Ectodermal cell (in vitro differentiated cells): ENCODE data around the gene DOK3.

ENCODE experiments used
- H3K27ac ChIP-seq: 2 replicates; pipeline ENCODE4 v1.7.0; 2013; ENCODE audit warnings: mild to moderate bottlenecking, low read depth, low read length; ENCODE audit not compliant: insufficient read depth, poor library complexity, severe bottlenecking
- H3K27me3 ChIP-seq: 2 replicates; pipeline ENCODE4 v1.7.0; 2013; ENCODE audit warnings: mild to moderate bottlenecking, low read length; ENCODE audit not compliant: insufficient read depth, control insufficient read depth, poor library complexity, severe bottlenecking
- H3K36me3 ChIP-seq: one replicate; pipeline ENCODE4 v1.7.0; 2013; ENCODE audit warnings: low read length; ENCODE audit not compliant: control insufficient read depth, insufficient read depth
- H3K4me1 ChIP-seq: one replicate; pipeline ENCODE4 v1.7.0; 2013; ENCODE audit warnings: low read length; ENCODE audit not compliant: control insufficient read depth, insufficient read depth
- H3K4me3 ChIP-seq: 2 replicates; pipeline ENCODE4 v1.7.0; 2013; ENCODE audit warnings: low read depth, low read length, control low read depth; ENCODE audit not compliant: insufficient read depth
- H3K9me3 ChIP-seq: 2 replicates; pipeline ENCODE4 v1.7.0; 2013; ENCODE audit warnings: mild to moderate bottlenecking, low read length, moderate library complexity; ENCODE audit not compliant: control insufficient read depth
- WGBS, 2 experiments: methylation state at CpG; one replicate each; pipeline ENCODE4 v1.1.7; 2013; ENCODE audit warnings: missing lambda C conversion rate in 2 of 2; 5-methylcytosine and 5-hydroxymethylcytosine counted together

DOK3 gene

DNA sequence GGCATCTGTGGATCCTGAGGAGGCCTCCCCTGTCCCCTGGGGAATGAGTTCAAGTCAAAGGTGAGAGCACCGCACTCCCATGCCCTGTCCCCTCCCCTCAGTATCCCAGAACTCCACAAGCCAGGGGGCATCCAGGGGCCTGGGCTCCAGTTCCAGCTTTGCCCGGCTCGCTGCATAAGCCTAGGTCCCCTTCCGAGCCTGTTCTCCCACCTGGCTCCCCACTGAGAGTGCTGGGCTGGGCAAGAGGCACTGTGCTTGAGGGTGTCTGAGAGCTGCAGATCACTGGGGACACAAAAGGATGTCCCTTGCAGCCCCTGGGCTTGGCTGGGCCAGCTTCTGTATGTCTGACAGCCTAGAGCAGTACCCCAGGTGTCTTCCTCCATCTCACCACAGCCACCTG lies 4.6 kb downstream of the DOK3 start:
- H3K36me3 ChIP-seq = no peaks in the 10 kb centered on the region
- no peak overlapping the region for H3K4me3 ChIP-seq
- H3K9me3 ChIP-seq = no peaks in the 10 kb centered on the region
- peaks cover 16% of the 10 kb centered on the region for H3K4me1 ChIP-seq
- WGBS, 2 experiments = 90 to 93% methylated on average over 4 of the region's 4 CpGs
- H3K27me3 ChIP-seq = no peaks in the 10 kb centered on the region
- H3K27ac ChIP-seq = no peak overlapping the region

DNA sequence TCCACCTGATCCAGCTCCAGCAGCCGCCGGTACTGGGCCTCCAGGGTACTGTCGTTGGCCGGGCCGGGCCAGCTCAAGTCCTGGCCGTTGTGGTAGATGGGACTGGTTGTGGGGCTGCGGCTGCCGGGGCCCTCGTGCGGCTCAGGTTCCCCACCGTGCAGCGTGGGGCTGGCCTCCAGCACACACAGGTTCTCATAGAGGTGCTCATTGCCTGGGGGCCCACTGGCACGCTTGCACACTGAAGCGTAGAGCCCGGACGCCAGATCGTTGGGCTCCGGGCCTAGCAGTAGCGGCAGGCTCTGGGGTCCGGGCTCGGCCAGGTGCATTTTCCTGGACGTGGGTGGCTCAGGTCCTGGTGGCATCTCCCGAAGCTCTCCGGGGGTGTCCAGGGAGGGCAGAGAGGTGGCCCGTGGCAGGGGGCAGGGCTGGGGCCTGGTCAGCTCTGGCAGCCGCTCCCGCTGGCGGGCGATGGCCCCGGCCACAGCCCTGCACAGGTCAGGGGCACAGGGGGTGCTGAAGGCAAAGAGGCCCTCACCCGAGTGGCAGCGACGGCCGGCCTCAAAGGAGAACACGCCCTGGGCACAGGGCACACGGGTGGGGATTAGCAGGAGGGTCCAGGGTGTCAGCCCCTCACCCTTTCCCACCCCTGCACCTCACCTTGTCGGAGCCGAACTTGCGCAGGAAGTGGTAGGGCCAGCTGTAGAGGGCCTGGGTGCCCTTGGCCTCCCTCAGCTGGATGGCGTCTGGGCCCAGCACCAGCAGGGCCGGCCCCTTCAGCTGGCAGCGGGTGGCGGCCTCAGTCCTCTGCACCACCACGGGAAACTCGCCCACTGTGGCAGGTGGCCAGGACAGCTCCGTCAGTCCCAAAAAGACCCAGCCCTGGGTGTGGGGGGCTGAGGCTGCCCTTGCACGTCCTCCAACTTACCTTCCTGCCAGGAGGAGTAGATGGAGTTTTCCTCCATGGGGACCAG lies 5.3 kb downstream of the DOK3 start:
- Histone ChIP-seq H3K4me1 (peaks cover 14% of the 10 kb centered on the region), H3K27ac (no peak overlapping the region), H3K36me3 (no peaks in the 10 kb centered on the region), H3K4me3 (no peak overlapping the region), H3K27me3 (peaks cover 4% of the 10 kb centered on the region), H3K9me3 (no peaks in the 10 kb centered on the region)
- 95 to 97% methylated on average over 47 of the region's 47 CpGs for WGBS, 2 experiments

DNA sequence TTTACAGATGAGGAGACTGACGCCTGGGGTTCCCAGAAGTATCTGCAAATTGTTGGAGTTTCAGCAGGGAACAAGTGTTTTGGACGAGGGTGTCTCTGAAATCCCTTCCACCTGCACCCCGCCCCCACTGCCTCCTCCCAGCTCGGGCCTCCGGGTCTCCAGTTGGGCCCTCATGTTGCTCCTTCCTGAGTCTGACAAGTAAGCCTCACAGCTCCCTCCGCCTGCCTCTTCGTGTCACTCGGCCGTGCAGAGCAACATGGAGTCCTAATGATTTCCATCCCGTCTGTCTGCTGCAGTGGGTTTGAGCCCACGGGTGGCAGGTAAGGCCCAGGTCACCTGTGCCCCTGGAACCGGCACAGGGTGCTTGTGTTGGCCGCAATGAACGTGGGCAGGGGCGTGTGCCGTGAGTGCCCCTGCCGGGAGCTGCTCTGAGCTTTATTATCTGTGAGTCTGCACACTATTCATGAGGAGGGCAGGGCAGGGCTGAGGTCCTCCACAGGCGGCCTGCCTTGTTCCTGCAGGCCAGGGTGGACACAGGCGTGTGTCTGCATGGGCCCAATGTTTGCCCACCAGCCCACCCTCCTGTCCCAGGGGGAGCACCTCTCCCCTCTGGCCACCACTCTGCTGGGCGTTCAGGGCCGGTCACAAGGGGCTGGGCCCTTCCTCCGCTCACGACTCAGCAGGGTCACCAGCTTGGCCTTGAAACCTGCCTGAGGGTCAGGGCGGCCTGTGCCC lies 6.1 kb downstream of the DOK3 start:
- H3K36me3 ChIP-seq = no peaks in the 10 kb centered on the region
- peaks cover 9% of the 10 kb centered on the region for H3K4me1 ChIP-seq
- 91 to 93% methylated on average over 24 of the region's 24 CpGs for WGBS, 2 experiments
- H3K9me3 ChIP-seq = no peaks in the 10 kb centered on the region
- H3K27ac ChIP-seq = no peak overlapping the region
- no peak overlapping the region for H3K4me3 ChIP-seq
- H3K27me3 ChIP-seq = peaks cover 12% of the 10 kb centered on the region

DNA sequence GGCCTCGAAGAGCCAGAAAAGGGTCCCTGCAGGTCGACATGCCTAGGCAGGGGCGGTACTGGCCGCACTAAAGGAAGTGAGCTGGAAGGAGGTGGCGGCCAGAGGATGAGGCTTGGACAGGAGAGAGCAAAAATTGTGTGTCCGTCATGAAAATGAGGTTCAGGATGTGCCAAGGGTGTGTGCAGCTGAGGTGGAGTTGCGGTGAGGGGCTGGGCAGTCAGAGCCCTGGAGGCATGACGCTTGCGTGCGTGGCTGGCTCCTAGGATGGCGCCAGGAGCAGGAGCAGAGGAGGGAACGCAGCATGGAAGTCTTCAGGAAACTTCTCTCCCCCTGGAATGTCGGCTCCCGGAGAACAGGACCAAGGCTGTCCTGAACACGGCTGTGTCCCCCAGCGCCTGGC lies 6.7 kb downstream of the DOK3 start:
- H3K9me3 ChIP-seq = no peaks in the 10 kb centered on the region
- 86 to 87% methylated on average over 16 of the region's 16 CpGs for WGBS, 2 experiments
- H3K27ac ChIP-seq = no peak overlapping the region
- peaks cover 19% of the 10 kb centered on the region for H3K27me3 ChIP-seq
- no peaks in the 10 kb centered on the region for H3K36me3 ChIP-seq
- H3K4me3 ChIP-seq = no peak overlapping the region
- peaks cover 9% of the 10 kb centered on the region for H3K4me1 ChIP-seq

DNA sequence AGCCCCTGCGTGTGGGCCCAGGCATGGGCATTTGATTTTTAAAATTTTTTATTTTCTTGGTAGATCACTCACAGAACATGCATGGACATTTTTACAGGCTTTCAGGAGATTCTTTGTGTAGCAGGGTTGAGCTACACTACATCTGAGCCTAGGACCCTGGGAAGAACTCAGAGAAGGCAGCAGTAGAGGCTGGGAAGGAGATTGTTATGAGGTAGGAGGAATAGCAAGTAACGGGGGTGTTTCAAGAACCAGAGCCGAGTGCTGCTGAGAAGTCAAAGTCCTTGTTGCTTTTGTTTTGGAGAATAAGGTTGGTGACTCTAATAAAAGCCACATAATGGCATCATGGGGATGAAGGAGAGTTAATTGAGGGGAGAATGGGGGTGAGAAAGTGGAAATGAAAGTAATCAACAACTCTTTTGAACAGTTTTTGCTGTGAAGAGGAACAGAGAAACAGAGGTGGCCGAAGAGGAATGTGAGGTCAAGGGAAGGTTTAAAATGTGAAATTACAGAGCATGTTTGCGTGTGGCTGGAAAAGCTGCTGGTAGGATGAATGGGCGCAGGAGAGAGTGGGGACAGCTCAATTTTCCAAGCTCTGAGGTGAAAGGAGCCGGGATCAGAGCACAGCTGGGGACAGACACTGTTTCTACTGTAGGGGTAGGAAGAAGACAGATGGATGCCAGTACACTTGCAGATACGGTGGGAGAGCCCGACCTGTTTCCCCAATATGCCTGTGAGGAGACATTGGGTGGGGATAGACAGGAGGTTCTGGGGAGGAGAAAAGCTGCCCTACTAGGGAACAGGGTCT lies 7.5 kb downstream of the DOK3 start:
- H3K27me3 ChIP-seq = peaks cover 22% of the 10 kb centered on the region
- no peak overlapping the region for H3K27ac ChIP-seq
- no peaks in the 10 kb centered on the region for H3K9me3 ChIP-seq
- no peaks in the 10 kb centered on the region for H3K36me3 ChIP-seq
- H3K4me1 ChIP-seq = peaks cover 9% of the 10 kb centered on the region
- WGBS, 2 experiments = 67 to 69% methylated on average over 9 of the region's 9 CpGs
- H3K4me3 ChIP-seq = no peak overlapping the region

DNA sequence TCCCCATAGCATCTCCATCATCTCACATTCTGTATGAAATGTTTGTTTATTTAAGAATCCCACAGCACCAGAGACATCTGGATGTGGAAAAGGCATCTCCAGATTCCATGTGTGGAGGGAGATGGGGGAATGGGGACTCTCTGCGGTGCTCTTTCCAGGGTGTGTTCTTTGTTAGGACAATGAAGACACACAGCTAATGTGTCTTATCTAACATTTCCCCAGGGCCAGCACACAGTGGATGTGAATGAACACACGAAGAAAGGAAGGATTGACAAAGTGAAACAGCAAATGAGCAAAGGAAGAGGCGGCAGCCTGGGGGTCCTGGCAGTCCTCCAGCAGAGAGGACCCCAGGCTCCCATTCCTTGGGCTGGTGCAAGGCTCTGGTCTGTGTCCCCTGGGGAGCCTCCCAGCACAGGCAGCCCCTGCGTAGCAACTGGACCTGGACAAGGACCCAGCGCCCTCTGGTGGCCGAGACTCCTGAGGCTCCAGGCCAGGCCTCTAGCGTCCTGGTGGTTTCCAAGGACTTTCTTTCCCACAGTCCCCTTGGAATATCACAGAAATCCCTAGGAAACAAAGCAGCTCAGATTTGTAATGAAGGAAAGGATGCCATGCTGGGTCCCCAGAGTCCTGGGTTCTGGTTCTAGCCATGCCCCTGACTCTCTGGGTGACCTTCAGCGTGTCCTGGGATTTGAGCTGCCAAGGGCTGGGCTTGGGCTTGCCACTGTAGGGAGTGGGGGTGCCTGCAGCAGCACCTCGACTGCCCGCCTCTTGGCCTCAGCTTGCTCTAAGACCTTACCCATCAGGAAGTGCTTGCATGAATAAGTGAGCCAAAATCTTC lies 8.7 kb downstream of the DOK3 start:
- no peak overlapping the region for H3K27ac ChIP-seq
- 32 to 35% methylated on average over 10 of the region's 10 CpGs for WGBS, 2 experiments

DNA sequence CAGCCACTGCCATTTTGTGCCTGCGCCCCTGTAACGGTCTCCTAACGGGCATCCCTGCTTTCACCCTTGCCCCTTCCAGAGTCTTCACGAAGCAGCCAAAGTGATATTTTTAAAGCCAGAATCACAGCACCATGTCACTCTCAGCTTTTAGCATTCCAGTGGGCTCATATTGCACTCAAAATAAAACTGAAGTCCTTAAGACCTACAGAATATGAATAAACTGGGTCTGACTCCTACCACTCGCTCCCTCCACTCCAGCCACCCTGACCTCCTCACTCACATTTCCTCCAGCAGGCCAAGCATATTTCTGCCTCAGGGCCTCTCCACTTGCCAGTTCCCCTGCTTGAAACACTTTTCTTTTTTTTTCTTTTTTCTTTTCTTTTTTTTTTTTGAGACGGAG lies 9.8 kb downstream of the DOK3 start:
- no peak overlapping the region for H3K4me3 ChIP-seq
- no peak overlapping the region for H3K27ac ChIP-seq
- peaks cover 22% of the 10 kb centered on the region for H3K27me3 ChIP-seq
- WGBS, 2 experiments = 83 to 86% methylated on average over 6 of the region's 6 CpGs
- H3K4me1 ChIP-seq = peaks cover 20% of the 10 kb centered on the region
- H3K36me3 ChIP-seq = no peaks in the 10 kb centered on the region
- no peaks in the 10 kb centered on the region for H3K9me3 ChIP-seq

More for the DNA sequence above, 8.7 kb downstream of the DOK3 start:
- H3K27me3 ChIP-seq = peaks cover 22% of the 10 kb centered on the region
- H3K36me3 ChIP-seq = no peaks in the 10 kb centered on the region
- H3K4me1 ChIP-seq = peaks cover 9% of the 10 kb centered on the region
- H3K9me3 ChIP-seq = no peaks in the 10 kb centered on the region
- no peak overlapping the region for H3K4me3 ChIP-seq

DNA sequence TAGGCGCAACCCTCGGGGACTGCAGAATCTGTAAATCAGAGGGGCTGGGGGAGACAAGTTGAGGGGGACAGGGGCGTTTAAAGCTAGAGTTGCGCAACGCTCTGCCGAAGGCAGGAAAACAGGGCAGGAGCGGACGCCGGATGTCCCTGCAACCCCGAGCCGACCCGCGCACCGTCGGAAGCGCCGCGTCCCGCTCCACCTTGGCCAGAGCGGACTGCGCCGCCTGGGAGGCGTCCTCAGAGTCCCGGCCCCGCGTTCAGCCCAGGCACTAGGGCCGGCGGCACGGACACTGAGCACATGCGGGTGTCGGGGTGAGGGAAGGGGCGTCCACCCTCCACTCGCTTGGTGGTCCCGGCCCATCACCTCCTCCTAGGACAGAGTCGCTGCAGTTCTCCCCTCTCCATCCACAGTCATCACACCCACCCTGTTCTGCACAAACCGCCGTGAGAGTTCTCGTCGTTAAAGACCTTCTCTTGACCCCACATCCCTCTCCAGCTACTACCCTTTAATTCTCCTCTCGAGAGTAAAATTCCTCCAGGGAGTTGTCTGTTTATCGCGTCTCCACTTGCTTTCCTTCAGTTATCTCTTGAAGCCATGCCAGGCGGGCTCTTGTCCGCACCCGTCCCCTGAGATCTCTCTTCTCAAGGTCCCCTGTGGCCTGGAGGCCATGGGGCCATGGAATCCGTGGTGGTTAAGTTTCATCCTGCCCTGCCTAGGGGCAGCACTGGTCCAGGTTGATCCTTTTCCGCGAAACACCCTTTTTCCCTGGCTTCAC lies 11.4 kb downstream of the DOK3 start:
- 13 to 15% methylated on average over 48 of the region's 48 CpGs for WGBS, 2 experiments
- peak overlapping the region; percentile 86 for H3K4me3 ChIP-seq
- H3K9me3 ChIP-seq = no peaks in the 10 kb centered on the region
- peaks cover 30% of the 10 kb centered on the region for H3K4me1 ChIP-seq
- H3K27ac ChIP-seq = no peak overlapping the region
- H3K36me3 ChIP-seq = peaks cover 5% of the 10 kb centered on the region
- peaks cover 22% of the 10 kb centered on the region for H3K27me3 ChIP-seq
